H1 (cell line): ENCODE measurements around the gene CKMT1B.
"Not testable (repeated sequence)": the region's sequence is repeated elsewhere in the genome, so short reads cannot be mapped to it uniquely, and the experiment has no call there.

Experiments
- CEBPB ChIP-seq: IDR thresholded peaks from 2 replicates; pipeline ENCODE4 v1.6.1; 2012; ENCODE audit warnings: low read depth, low read length
- CHD7 ChIP-seq: fragments of 300-600 bp; sonication (generic); IDR thresholded peaks from 2 replicates; pipeline ENCODE4 v1.7.1; 2012; ENCODE audit warnings: low read length, moderate library complexity, mild to moderate bottlenecking, inconsistent platforms; ENCODE audit not compliant: insufficient replicate concordance
- E2F6 ChIP-seq: IDR thresholded peaks from 2 replicates; pipeline ENCODE4 v1.6.1; 2012; ENCODE audit warnings: inconsistent platforms
- EZH2 ChIP-seq: fragments of 200-600 bp; sonication (generic); IDR thresholded peaks from 2 replicates; pipeline ENCODE4 v1.7.1; 2012; ENCODE audit warnings: low read depth, mild to moderate bottlenecking, moderate library complexity, low read length, inconsistent platforms; ENCODE audit not compliant: severe bottlenecking
- TAF1 ChIP-seq: IDR thresholded peaks from 2 replicates; pipeline ENCODE4 v1.6.1; 2011; ENCODE audit warnings: mild to moderate bottlenecking, low read depth, low read length

GRCh38 chr15:43602233-43602632 is 8.4 kb downstream of the CKMT1B start:
- not testable (repeated sequence) for TF ChIP-seq EZH2, CEBPB, TAF1, CHD7, E2F6
